Measurements from ENCODE around the gene TTC12. TPM values are rescaled to one million over a fixed set of nuclear protein-coding genes. Genes with fewer than 3 reads are reported as not detected.

Gene TTC12, protein sequence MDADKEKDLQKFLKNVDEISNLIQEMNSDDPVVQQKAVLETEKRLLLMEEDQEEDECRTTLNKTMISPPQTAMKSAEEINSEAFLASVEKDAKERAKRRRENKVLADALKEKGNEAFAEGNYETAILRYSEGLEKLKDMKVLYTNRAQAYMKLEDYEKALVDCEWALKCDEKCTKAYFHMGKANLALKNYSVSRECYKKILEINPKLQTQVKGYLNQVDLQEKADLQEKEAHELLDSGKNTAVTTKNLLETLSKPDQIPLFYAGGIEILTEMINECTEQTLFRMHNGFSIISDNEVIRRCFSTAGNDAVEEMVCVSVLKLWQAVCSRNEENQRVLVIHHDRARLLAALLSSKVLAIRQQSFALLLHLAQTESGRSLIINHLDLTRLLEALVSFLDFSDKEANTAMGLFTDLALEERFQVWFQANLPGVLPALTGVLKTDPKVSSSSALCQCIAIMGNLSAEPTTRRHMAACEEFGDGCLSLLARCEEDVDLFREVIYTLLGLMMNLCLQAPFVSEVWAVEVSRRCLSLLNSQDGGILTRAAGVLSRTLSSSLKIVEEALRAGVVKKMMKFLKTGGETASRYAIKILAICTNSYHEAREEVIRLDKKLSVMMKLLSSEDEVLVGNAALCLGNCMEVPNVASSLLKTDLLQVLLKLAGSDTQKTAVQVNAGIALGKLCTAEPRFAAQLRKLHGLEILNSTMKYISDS
- 10 to 100 TPM in 1 of 2 donors, 1 to 10 TPM in 1; 4.9 to 10.3 TPM for total RNA-seq
- long read RNA-seq, donor 1, partial matches to known transcripts, result 1 of 4 reads
- long read RNA-seq, donor 1, other reads (novel, unspliced or antisense), result 3 of 4 reads
- long read RNA-seq, donor 2, partial matches to known transcripts, result 0 of 3 reads
- long read RNA-seq, donor 2, other reads (novel, unspliced or antisense), result 1 of 3 reads

DNA sequence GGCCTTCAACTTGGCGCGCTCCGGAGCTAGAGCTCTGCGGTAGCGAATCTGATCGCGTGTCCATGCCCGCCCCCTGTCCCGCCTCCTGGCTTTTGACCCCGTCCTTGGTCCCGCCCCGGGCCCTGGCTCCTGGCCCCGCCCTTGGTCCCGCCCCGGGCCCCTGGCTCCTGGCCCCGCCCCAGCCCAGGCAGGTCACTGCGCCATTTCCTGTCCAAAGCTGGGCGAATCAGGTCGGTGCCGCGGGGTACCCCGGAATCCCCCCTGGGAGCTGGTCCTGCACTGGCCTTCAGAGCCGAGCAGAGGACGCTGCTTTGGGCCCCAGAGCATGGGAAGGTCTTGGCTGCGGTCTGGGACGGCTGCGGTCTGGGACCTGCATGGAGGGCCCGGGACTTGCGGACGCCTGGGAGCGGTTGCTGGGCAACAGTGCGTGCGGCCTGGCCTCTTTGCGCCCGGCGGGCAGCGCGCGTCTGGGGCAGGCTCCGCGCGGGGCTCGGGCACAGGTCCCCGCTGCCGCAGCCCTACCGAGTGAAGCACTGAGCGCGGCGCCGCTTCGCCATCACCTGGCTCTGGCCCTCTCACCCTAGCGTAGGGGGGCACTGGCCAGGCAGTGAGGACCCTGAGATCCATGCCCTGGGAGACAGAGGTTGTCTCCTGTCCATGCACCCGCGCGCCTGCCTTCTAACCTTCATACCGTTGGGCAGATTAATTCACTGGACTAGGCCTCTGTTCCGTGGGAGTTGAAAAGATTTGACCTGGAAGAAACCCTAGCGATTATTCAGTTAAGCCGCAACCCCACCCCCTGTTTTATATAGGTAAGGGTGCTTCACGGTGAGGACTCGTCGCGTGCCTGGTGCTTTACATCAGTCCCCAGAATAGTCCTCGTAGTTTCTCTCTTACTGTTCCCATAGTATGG, at the start of gene TTC12:
Gene TTC12, plus strand, starts transcription at position 195 of the 913 bp plus-strand sequence. CDS start 1,675 bp downstream, outside the sequence.
- DNase-seq (ENCODE audit: low spot score), result peak; percentile 97
- intact Hi-C loops (cut with DNase I), result no loop called here

DNA sequence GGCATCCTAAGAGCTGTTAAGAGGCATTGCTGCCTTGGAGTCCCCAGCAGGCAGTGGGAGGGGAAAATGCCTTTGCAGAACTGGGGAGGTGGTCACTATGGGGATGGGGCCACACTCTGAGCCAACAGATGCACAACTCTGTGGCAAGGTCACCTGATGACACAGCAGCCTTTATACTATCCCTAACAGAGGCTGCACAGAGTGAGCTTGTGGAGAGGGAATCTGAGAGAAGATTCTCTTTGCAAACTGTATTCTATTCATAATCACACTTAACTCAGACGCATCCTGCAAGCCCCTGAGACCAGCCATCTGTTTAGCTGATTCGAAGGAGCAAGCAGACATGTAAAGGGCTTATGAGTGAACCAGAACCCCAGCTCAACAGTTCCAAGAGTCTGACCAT, 49.0 kb upstream of the TTC12 start:
- DNase-seq (ENCODE audit: low spot score), result no peak
- intact Hi-C loops (cut with DNase I), result no loop called here

DNA sequence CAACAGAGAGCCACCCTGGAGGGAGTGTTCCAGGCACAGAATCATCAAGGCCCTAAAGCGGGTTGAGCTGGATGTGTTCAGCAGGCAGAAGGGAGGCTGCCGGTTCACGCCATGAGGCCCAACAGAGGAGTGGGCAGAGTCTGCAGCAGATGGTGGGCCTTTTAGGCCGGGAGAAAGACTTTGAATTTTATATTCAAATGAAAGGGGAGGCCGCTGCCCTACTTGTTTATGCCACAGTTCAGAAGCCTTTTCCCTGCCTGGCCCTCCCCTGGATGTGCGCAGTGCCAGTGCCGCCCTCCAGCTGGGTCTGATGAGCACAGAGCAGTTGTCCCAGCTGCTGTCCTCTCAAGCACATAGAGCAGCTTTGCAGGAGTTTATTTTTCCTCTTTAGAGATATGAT, 46.9 kb upstream of the TTC12 start:
- no peak for DNase-seq (ENCODE audit: low spot score)
- intact Hi-C loops (cut with DNase I), result no loop called here

DNA sequence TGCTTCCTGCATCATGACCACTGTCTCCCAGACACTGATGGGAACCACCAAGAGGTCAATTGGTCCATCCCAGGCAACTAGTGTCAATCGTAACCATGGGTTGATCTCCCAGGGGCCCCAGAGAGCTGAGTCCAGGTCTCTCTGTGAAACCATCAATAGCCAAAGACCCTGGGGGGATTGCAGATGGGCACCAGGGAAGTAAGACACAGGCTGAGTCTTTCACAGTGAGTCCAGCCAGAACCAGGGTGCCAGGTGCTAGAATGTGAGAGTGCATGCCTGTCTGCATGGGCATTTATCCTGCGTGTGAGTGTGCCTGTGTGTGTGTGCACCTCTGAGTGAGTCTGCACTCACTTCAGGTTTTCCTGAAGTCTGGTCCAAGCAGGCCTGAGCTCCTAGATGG, 45.3 kb upstream of the TTC12 start:
- intact Hi-C loops (cut with DNase I), result no loop called here
- no peak for DNase-seq (ENCODE audit: low spot score)

DNA sequence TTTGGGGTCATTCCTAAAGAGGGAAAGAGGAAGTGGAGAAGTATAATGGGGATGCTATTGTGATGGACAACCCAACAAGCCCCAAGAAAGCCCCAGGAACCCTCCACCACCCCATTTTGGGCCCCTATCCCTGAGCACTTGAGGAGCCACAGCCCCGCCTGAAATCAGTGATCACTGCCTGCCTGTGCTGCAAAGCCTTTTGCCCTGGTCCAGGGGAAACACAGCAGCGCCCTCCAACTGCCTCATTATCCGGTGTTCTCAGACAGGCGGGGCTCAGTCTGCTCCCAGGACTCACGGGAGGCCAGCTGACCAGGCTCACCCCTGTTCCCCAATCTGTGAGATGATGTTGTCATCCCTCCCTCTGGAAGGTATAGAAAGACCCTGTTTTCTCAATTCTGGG, 44.7 kb upstream of the TTC12 start:
- intact Hi-C loops (cut with DNase I), result no loop called here
- DNase-seq (ENCODE audit: low spot score), result no peak

DNA sequence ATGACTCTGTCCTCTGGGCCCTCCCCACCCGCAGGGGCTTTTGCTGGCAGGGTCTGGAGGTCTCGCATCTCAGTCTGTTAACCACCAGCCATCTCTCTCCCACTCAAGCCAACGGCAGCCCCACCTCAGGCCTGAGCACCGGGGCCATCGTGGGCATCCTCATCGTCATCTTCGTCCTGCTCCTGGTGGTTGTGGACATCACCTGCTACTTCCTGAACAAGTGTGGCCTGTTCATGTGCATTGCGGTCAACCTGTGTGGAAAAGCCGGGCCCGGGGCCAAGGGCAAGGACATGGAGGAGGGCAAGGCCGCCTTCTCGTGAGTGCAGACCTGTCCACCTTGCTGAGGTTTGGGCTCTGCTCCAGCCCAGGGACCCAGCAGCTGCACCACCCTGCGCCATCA, 44.3 kb upstream of the TTC12 start:
- intact Hi-C loops (cut with DNase I), result no loop called here
- no peak for DNase-seq (ENCODE audit: low spot score)

DNA sequence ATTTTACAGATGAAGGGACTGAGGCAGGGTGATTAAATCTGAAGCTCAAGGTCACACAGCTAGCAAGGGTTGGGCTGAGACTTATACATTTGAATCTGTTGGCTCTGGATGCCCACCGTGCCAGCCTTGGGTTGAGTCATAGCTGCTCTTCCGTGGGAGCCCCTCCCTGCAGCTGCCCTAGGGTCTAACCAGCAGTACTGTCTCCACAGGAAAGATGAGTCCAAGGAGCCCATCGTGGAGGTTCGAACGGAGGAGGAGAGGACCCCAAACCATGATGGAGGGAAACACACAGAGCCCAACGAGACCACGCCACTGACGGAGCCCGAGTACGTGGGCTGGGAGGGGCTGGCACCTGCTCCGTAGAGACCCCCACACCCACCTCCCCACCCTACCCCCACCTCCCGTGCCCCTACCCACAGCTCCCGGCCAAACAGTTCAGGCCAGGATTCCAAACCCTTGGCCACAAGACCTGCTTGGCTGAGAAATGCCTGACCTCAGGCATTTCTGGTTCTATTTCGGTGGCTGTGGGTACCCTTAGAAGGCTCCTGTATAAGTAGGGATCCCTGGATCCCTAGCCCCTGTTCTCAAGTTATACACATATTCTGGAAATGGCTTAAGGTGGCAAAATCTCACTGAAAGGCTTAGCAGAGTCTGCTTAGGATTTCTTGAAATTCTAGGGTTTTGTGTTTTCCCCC, 42.7 kb upstream of the TTC12 start:
- no peak for DNase-seq (ENCODE audit: low spot score)
- intact Hi-C loops (cut with DNase I), result no loop called here

DNA sequence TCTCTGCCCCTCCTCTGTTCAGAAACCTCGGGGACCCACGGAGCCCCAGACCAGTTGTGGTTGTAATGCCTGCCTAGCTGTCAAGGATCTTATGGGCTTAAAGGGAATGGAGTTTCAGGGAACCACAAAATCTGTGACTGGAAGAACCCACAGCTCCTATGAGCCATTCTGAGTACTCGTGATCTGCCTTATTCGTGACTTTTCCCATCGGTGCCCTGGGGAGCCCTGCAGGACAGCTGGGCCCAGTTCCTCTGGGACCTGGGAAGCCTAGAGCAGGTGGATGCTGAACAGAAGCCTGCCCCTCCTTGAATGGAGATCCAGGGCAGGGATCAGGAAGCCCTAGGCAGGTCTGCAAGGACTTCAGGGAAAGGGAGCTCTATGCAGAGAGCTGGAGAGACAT, 42.1 kb upstream of the TTC12 start:
- intact Hi-C loops (cut with DNase I), result no loop called here
- DNase-seq (ENCODE audit: low spot score), result no peak

DNA sequence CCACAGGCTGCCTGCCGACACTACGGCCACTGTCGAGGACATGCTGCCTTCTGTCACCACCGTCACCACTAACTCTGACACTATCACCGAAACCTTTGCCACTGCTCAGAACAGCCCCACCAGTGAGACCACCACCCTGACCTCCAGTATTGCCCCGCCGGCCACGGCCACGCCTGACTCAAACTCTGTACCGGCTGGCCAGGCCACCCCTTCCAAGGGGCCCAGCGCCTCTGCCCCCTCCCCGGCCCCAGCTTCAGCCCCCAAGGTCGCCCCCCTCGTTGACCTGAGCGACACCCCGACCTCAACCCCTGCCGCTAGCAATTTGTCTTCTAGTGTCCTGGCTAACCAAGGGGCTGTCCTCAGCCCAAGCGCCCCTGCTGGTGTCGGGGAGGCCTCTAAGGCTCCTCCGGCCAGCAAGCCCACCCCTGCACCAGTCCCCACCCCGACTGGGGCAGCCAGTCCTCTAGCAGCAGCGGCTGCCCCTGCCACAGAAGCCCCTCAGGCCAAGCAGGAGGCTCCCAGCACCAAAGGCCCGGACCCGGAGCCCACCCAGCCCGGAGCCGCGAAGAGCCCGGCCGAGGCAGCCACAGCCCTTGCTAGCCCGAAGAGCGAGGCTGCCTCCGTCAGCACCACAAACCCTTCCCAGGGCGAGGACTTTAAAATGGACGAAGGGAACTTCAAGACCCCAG, 41.3 kb upstream of the TTC12 start:
- intact Hi-C loops (cut with DNase I), result no loop called here
- DNase-seq (ENCODE audit: low spot score), result no peak

DNA sequence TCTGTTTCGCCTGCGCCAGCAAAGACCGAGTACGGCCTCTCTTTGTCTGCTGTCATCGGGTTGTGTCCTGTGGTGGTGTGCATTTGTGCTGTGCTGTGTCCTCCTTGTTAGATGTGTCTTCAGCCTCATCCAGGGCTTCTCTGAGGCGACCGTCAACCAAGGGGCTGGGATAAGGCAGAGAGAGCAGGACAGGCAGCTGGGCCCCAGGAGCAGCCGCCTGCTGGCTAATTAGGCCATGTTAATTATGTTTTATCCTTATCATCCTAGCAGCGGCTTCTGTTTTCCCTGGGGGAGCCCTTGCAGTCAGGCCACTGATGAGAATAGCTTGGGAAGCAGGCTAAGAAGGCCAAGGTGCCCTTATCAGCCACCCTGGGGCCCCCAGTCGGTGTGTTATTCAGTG, 40.7 kb upstream of the TTC12 start:
- intact Hi-C loops (cut with DNase I), result no loop called here
- DNase-seq (ENCODE audit: low spot score), result no peak

DNA sequence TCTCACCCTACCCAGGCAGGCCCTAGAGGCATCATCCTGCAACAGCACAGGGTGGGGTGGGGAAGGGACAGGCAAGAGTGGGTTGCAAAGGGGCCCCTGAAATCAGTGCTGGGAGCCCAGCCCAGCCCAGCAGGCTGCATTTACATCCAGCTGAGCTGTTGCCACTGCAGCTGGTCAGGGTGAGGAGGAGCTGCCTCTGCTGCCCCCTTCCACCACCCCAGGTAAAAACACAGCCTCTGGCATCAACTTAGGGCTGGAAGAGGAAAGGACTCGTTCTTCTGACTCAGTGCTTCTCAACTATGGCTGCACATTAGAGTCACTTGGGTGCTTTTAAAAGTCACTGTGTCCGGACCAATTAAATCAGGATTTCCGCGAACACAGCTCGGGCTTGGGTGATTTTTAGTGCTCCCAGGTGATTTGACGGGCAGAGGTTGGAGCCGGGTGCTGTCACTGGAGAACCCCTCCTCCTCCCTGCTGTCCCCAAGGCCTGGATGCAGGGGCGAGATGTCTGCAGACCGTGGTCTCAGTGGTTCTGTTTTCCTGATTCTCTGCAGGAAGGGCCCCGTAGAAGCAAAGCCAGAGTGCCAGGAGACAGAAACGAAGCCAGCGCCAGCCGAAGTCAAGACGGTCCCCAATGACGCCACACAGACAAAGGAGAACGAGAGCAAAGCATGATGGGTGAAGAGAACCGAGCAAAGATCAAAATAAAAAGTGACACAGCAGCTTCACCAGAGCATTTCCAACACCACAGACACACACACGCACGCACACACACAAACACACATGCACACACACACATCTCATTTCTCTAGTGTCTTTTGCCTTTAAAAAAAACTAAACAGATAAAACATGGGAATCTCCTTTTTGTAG, 39.4 kb upstream of the TTC12 start:
- no peak for DNase-seq (ENCODE audit: low spot score)
- intact Hi-C loops (cut with DNase I), result no loop called here

DNA sequence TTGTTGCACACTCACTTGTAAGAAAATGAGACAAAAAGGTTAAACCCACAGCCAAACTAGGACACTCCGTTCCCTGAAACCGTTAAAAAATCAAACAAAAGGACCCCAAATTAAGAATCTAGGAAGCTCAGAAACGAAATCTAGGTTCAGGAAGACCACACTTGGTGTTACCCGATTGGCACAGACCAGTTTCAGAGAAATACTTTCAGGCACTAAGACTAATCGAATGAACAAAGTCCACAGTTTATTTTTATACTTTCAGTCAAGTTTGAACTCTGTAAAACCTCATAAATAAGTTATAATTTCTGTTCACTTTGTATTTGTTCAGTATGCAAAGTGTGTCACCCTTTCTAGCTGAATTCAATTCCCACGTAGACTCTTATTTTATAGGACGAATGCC, 38.8 kb upstream of the TTC12 start:
- intact Hi-C loops (cut with DNase I), result no loop called here
- DNase-seq (ENCODE audit: low spot score), result no peak

DNA sequence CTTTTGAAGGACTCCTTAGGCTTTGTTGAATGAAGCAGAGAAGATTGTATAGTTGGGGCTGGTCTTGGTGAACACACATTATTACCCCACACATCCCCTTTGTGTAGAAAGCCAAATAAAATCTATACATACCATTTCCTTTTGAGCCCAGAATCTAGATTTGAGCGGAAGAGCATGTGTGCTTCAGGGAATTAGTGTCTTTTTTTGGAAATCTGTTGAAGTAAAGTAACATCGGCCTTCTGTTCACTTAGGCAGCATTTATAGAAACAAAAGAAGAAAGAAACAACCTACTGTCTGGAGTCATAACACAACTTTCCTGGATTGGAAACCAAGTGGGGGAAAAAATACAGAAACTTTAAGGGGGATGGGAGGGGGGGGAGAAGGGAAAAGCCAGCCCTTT, 37.9 kb upstream of the TTC12 start:
- DNase-seq (ENCODE audit: low spot score), result no peak
- intact Hi-C loops (cut with DNase I), result no loop called here

DNA sequence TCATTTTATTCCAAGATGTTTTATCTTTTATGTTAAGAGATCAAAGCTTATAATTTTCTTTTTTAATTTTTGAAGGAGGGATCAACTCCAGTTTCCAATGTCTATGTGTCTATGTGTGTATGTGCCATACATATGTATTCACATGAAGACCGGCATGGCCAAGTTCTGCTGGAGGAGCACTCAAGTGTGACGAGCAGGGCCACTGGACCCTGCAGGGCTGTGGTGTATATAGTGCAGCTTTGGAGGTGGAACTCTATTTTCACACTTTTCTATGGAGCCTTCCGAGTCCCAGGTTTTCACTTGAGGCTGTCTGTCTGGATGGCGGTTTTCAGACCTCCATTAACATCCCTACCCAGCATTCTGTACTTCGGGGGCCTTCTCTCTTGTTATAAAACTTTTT, 36.5 kb upstream of the TTC12 start:
- intact Hi-C loops (cut with DNase I), result no loop called here
- no peak for DNase-seq (ENCODE audit: low spot score)

DNA sequence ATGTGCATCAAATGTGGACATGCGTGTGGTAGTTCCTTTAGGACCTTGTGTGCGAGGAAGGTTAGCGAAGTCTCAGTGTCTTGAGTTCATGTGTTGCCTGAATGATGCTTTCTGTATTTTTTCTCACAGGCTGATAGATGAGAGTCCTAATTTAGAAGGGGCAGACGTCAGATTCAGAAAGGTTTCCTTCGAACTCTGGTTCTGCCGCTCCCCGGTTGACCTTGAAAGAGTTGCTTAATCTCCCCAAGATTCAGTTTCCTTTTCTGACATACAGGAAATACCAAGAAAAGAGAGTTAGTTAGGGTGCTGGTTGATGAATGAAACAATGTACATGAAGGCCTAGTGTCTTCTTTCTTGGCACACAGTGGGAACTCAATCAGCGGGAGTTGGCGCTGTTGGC, 35.9 kb upstream of the TTC12 start:
- no peak for DNase-seq (ENCODE audit: low spot score)
- intact Hi-C loops (cut with DNase I), result no loop called here

DNA sequence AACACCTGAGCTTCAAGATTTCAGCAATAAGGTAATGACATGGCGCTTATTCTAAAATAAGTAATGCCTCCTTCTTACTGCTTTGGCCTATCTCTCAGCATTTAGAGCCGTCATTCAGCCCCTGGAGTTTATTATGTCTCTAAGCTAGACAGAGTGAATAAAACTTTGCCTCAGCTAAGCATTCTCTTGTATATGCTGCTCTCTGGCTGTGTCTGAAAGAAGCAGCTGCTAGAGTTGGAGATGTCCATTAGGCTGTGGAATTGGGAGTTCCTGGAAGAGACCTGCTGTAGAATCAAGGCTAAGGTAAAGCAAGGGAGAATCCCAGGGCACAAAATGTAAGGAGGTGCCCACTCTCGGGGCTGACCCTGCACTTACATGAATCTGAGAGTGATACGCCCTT, 35.5 kb upstream of the TTC12 start:
- no peak for DNase-seq (ENCODE audit: low spot score)
- intact Hi-C loops (cut with DNase I), result no loop called here

DNA sequence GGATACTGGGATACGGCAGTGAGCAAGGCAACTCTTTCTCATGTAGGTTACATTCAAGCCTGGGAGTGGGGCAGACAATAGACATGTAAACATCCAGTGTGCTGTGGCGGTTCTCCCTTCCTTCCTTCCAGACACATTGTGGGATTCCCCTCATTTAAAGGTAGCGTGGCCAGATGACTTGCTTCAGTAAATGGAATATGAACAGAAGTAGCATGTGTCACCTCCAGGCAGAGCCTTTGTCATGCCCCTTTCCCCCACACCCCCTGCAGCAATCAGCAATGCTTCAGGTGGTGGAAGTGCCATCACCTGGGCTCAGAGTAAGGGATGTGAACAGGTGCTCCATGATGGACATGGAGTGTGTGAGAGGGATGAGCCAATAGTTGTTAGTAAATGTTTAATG, 34.8 kb upstream of the TTC12 start:
- DNase-seq (ENCODE audit: low spot score), result no peak
- intact Hi-C loops (cut with DNase I), result no loop called here
